ENCODE measurements around the gene PARP4.

- TF ChIP-seq RFX5 (IDR thresholded peaks at IDR 0.05) (no peak), EP300 (IDR thresholded peaks at IDR 0.05) (no peak)
Observed at GRCh38 chr13:24389506-24389905, 123.1 kb downstream of the PARP4 start.

Measured in A549 (cell line).